GM23338 (cell line): ENCODE results near the gene ARG2. TPM values are rescaled to one million over a fixed set of nuclear protein-coding genes. Genes with fewer than 3 reads are reported as not detected.

Source experiments
- ATAC-seq: fragments of 200-7000 bp; cut with Tn5 transposase; 3 replicates; pipeline ENCODE4 v1.9.1; 2020
- DNase-seq: peaks from one replicate; pipeline ENCODE4 v3.0.0-alpha.2; 2015; ENCODE audit warnings: low spot score
- H2AFZ ChIP-seq: fragments of 200-600 bp; sonication (generic); 2 replicates; pipeline ENCODE4 v1.8.0; 2016; ENCODE audit warnings: antibody characterized with exemption, mild to moderate bottlenecking, moderate library complexity
- H3F3A ChIP-seq: fragments of 200-600 bp; sonication (generic); replicated peaks from 2 replicates; pipeline ENCODE4 v1.8.0; 2017; ENCODE audit warnings: antibody characterized with exemption, mixed run types, low read depth
- H3K27ac ChIP-seq: fragments of 200-600 bp; sonication (generic); 2 replicates; pipeline ENCODE4 v1.6.1; 2016; ENCODE audit warnings: low read depth
- H3K27me3 ChIP-seq: fragments of 200-600 bp; sonication (generic); 2 replicates; pipeline ENCODE4 v1.8.0; 2016; ENCODE audit warnings: mild to moderate bottlenecking, mixed run types, moderate library complexity; ENCODE audit not compliant: insufficient read depth
- H3K36me3 ChIP-seq: fragments of 200-600 bp; sonication (generic); 2 replicates; pipeline ENCODE4 v1.8.0; 2016; ENCODE audit warnings: mild to moderate bottlenecking; ENCODE audit not compliant: insufficient read depth
- H3K4me1 ChIP-seq: fragments of 200-600 bp; sonication (generic); 2 replicates; pipeline ENCODE4 v1.8.0; 2016; ENCODE audit warnings: mild to moderate bottlenecking, moderate library complexity; ENCODE audit not compliant: insufficient read depth
- H3K4me2 ChIP-seq: fragments of 200-600 bp; sonication (generic); 2 replicates; pipeline ENCODE4 v1.7.1; 2017; ENCODE audit warnings: mixed run types
- H3K4me3 ChIP-seq: fragments of 200-600 bp; sonication (generic); 2 replicates; pipeline ENCODE4 v1.6.1; 2016; ENCODE audit warnings: mixed run types
- H3K79me2 ChIP-seq: fragments of 200-600 bp; sonication (generic); replicated peaks from 2 replicates; pipeline ENCODE4 v1.8.0; 2017; ENCODE audit warnings: mild to moderate bottlenecking; ENCODE audit not compliant: insufficient read depth
- H3K9me2 ChIP-seq: fragments of 200-600 bp; sonication (generic); 2 replicates; pipeline ENCODE4 v1.8.0; 2017; ENCODE audit not compliant: insufficient read depth
- H4K20me1 ChIP-seq: fragments of 200-600 bp; sonication (generic); replicated peaks from 2 replicates; pipeline ENCODE4 v1.8.0; 2017; ENCODE audit warnings: mild to moderate bottlenecking; ENCODE audit not compliant: insufficient read depth
- H3K27ac Mint-ChIP-seq: 2 replicates; pipeline ENCODE4 v1.8.0; 2020; ENCODE audit warnings: inconsistent platforms, mild to moderate bottlenecking, moderate library complexity, mixed read lengths
- H3K27me3 Mint-ChIP-seq: 3 replicates; pipeline ENCODE4 v1.8.0; 2022; ENCODE audit warnings: low read depth, mild to moderate bottlenecking, moderate library complexity, mixed read lengths, inconsistent platforms; ENCODE audit not compliant: insufficient read depth, poor library complexity
- H3K36me3 Mint-ChIP-seq: 3 replicates; pipeline ENCODE4 v1.8.0; 2021; ENCODE audit warnings: low read depth, mild to moderate bottlenecking, inconsistent platforms, moderate library complexity, mixed read lengths
- H3K4me1 Mint-ChIP-seq: 3 replicates; pipeline ENCODE4 v1.8.0; 2020; ENCODE audit warnings: mild to moderate bottlenecking, inconsistent platforms, mixed read lengths
- H3K4me3 Mint-ChIP-seq: 3 replicates; pipeline ENCODE4 v1.8.0; 2021; ENCODE audit warnings: moderate library complexity, mild to moderate bottlenecking, inconsistent platforms, mixed read lengths
- H3K9me3 Mint-ChIP-seq: 3 replicates; pipeline ENCODE4 v1.8.0; 2020; ENCODE audit warnings: moderate library complexity, mild to moderate bottlenecking, inconsistent platforms, mixed read lengths
- CREB1 ChIP-seq: fragments of 250-450 bp; sonication (Bioruptor Pico); IDR thresholded peaks from 2 replicates; pipeline ENCODE4 v1.5.0; 2020; ENCODE audit warnings: low read depth, mild to moderate bottlenecking, moderate library complexity
- CTCF ChIP-seq, 2 experiments: fragments of 200-600 bp in 1 of 2; sonication (generic) in 1 of 2; conservative IDR thresholded peaks; 2 replicates each; pipeline versions ENCODE4 v1.5.1 to v1.6.1; 2016 to 2017; ENCODE audit warnings: antibody characterized with exemption in 2 of 2, low read depth in 2 of 2, mild to moderate bottlenecking in 2 of 2, moderate library complexity in 1 of 2
- ETS1 ChIP-seq: IDR thresholded peaks from 2 replicates; pipeline ENCODE4 v1.6.1; 2016; ENCODE audit warnings: antibody characterized with exemption
- EZH2 ChIP-seq: fragments of 200-600 bp; sonication (generic); IDR thresholded peaks from one replicate; pipeline ENCODE4 v1.8.0; 2017; ENCODE audit warnings: antibody characterized with exemption, mild to moderate bottlenecking, low read depth; ENCODE audit not compliant: unreplicated experiment
- EZH2phosphoT487 ChIP-seq: fragments of 200-600 bp; sonication (generic); IDR thresholded peaks from one replicate; pipeline ENCODE4 v1.8.1; 2018; ENCODE audit warnings: antibody characterized with exemption; ENCODE audit not compliant: unreplicated experiment
- JUNB ChIP-seq: IDR thresholded peaks from one replicate; pipeline ENCODE4 v1.6.1; 2016; ENCODE audit warnings: antibody characterized with exemption; ENCODE audit not compliant: unreplicated experiment
- NANOG ChIP-seq: IDR thresholded peaks from 2 replicates; pipeline ENCODE4 v1.6.1; 2016; ENCODE audit warnings: antibody characterized with exemption, borderline replicate concordance
- POLR2AphosphoS5 ChIP-seq: IDR thresholded peaks from 2 replicates; pipeline ENCODE4 v1.6.1; 2016; ENCODE audit warnings: antibody characterized with exemption, low read depth
- REST ChIP-seq: IDR thresholded peaks from one replicate; pipeline ENCODE4 v1.6.1; 2018; ENCODE audit warnings: antibody characterized with exemption; ENCODE audit not compliant: unreplicated experiment
- STAT1 ChIP-seq: IDR thresholded peaks from one replicate; pipeline ENCODE4 v1.6.1; 2016; ENCODE audit warnings: antibody characterized with exemption; ENCODE audit not compliant: unreplicated experiment
- ZNF114 ChIP-seq: fragments of 250-450 bp; sonication (Bioruptor Pico); IDR thresholded peaks from 2 replicates; pipeline ENCODE4 v1.5.0; 2020; ENCODE audit warnings: mild to moderate bottlenecking, moderate library complexity
- ZNF331 ChIP-seq: fragments of 250-450 bp; sonication (Bioruptor Pico); IDR thresholded peaks from 2 replicates; pipeline ENCODE4 v1.5.0; 2020; ENCODE audit warnings: low read depth, mild to moderate bottlenecking, moderate library complexity
- ZNF462 ChIP-seq: fragments of 250-450 bp; sonication (Bioruptor Pico); IDR thresholded peaks from 2 replicates; pipeline ENCODE4 v1.5.0; 2020; ENCODE audit warnings: mild to moderate bottlenecking, moderate library complexity
- polyA plus RNA-seq: library from polyadenylated mRNA; unstranded; fragments of >200 nt; fragmentation: Nextera tagmentation; extraction: Ambion mirVana; gene quantifications from 2 replicates; pipeline ENCODE4 v1.2.1, GENCODE V29; 2016
- total RNA-seq: library from RNA; depleted of rRNA; stranded (reverse); fragments of >200 nt; shearing (Covaris generic); gene quantifications from 2 replicates; pipeline ENCODE4 v1.2.3, GENCODE V29; 2014

The ARG2 gene
- total and polyA plus RNA-seq, 2 experiments from 2014 or later, result 42.7 to 69.4 TPM

- Mint-ChIP-seq H3K4me1 (no peaks in the 10 kb centered on the region), H3K9me3 (no peaks in the 10 kb centered on the region), H3K27me3 (peaks cover 1% of the 10 kb centered on the region), H3K4me3 (no peak overlapping the region), H3K27ac (no peak overlapping the region), H3K36me3 (peaks cover 15% of the 10 kb centered on the region; the same call in 1 of the 3 replicates)
- no peak for ATAC-seq
- H3K79me2 ChIP-seq, result no peaks in the 10 kb centered on the region
- DNase-seq, result no peak
- no peaks in the 10 kb centered on the region for H3K4me1 ChIP-seq
- H3K27ac ChIP-seq, result no peak overlapping the region
- H3K27me3 ChIP-seq, result no peaks in the 10 kb centered on the region
- no peak for TF ChIP-seq ZNF114 (CRISPR knock-in tag)
- no peak for TF ChIP-seq POLR2AphosphoS5
- TF ChIP-seq ETS1, result no peak
- TF ChIP-seq REST, result no peak
- no peak for TF ChIP-seq CREB1 (CRISPR knock-in tag)
- TF ChIP-seq CTCF (conservative IDR thresholded peaks at IDR 0.05; ENCODE audit: low read depth in 2 of 2), result no peak
- TF ChIP-seq STAT1, result no peak
- TF ChIP-seq NANOG, result no peak
- TF ChIP-seq EZH2phosphoT487, result no peak
- no peak for TF ChIP-seq ZNF462 (CRISPR knock-in tag)
- TF ChIP-seq EZH2, result no peak
- no peak for TF ChIP-seq JUNB
- TF ChIP-seq ZNF331 (CRISPR knock-in tag), result no peak
- H3K9me2 ChIP-seq, result no peaks in the 10 kb centered on the region
- no peak overlapping the region for H2AFZ ChIP-seq
- no peaks in the 10 kb centered on the region for H3F3A ChIP-seq
- H3K4me2 ChIP-seq, result no peak overlapping the region
- H4K20me1 ChIP-seq, result no peaks in the 10 kb centered on the region; the same call in none of the 2 replicates
- no peak overlapping the region for H3K4me3 ChIP-seq
- H3K36me3 ChIP-seq, result no peaks in the 10 kb centered on the region; the same call in 1 of the 2 replicates
Measured at GRCh38 chr14:67581643-67582042, 38.1 kb upstream of the ARG2 start.
